WERI-Rb-1 (cell line): ENCODE data around the gene OPA3.

Source experiments
- DNase-seq: peaks from one replicate; pipeline ENCODE4 v3.0.0-alpha.2; 2020
- H3K27ac ChIP-seq: fragments of 250-450 bp; sonication (Bioruptor Pico); 2 replicates; pipeline ENCODE4 v1.5.1; 2020; ENCODE audit warnings: mild to moderate bottlenecking, moderate library complexity
- H3K27me3 ChIP-seq: fragments of 250-450 bp; sonication (Bioruptor Pico); 2 replicates; pipeline ENCODE4 v1.5.1; 2021; ENCODE audit warnings: mild to moderate bottlenecking, low read depth, moderate library complexity; ENCODE audit not compliant: insufficient read depth, severe bottlenecking
- H3K36me3 ChIP-seq: fragments of 250-450 bp; sonication (Bioruptor Pico); 2 replicates; pipeline ENCODE4 v1.5.1; 2020; ENCODE audit warnings: mild to moderate bottlenecking, moderate library complexity
- H3K4me3 ChIP-seq: 2 replicates; pipeline ENCODE4 v1.5.1; 2011; ENCODE audit warnings: low read depth, mild to moderate bottlenecking, control low read depth, low read length
- H3K9me3 ChIP-seq: fragments of 250-450 bp; sonication (Bioruptor Pico); 2 replicates; pipeline ENCODE4 v1.5.1; 2021; ENCODE audit warnings: mild to moderate bottlenecking, moderate library complexity; ENCODE audit not compliant: severe bottlenecking
- TF ChIP-seq, protein P1 (sequence below): IDR thresholded peaks from 2 replicates; pipeline ENCODE4 v1.5.1; 2011; ENCODE audit warnings: low read depth, mild to moderate bottlenecking, control low read depth, inconsistent platforms, low read length

OPA3 gene

DNA sequence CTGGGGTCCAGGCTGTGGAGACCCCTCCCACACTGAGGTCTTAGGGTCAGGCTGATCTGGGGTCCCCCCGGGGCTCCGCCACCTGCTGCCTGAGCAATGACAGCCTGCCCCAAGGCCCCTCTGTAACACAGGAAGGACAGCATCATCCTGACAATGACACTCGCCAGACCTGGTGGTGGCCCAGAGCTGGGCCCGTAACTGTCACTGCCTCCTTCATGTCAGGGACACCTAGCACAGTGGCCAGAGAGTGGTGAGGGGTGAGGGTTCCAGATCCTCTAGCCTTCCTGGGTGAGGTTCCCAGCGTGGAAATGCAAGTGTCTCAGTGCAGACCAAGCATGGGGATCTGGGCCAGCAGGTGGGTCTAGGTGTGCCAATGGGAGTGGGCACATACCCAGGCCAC, 27.8 kb downstream of the OPA3 start:
- Histone ChIP-seq H3K36me3 (peaks cover 3% of the 10 kb centered on the region), H3K27ac (no peak overlapping the region), H3K4me3 (no peak overlapping the region), H3K9me3 (no peaks in the 10 kb centered on the region), H3K27me3 (no peaks in the 10 kb centered on the region)
- TF ChIP-seq, protein P1, sequence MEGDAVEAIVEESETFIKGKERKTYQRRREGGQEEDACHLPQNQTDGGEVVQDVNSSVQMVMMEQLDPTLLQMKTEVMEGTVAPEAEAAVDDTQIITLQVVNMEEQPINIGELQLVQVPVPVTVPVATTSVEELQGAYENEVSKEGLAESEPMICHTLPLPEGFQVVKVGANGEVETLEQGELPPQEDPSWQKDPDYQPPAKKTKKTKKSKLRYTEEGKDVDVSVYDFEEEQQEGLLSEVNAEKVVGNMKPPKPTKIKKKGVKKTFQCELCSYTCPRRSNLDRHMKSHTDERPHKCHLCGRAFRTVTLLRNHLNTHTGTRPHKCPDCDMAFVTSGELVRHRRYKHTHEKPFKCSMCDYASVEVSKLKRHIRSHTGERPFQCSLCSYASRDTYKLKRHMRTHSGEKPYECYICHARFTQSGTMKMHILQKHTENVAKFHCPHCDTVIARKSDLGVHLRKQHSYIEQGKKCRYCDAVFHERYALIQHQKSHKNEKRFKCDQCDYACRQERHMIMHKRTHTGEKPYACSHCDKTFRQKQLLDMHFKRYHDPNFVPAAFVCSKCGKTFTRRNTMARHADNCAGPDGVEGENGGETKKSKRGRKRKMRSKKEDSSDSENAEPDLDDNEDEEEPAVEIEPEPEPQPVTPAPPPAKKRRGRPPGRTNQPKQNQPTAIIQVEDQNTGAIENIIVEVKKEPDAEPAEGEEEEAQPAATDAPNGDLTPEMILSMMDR, result no peak
- no peak for DNase-seq

DNA sequence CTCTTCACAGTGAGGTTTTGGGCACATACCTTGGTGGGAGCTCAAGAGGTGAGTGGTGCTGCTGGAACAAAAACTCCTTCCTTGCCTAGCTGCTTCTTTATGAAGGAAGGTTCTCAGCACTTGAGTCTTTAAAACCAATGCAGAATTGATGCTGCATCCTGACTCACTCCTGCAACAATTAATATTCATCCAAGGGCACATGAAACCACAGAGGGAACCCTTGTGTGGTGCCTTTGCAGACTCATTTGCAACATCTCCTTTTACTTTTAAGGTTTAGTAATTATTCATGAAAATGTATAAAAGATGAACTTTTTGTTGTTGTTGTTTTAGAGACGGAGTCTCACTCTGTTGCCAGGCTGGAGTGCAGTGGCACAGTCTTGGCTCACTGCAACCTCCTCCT, 30.1 kb downstream of the OPA3 start:
- DNase-seq, result no peak
- Histone ChIP-seq H3K27ac (no peak overlapping the region), H3K9me3 (no peaks in the 10 kb centered on the region), H3K4me3 (no peak overlapping the region), H3K36me3 (peaks cover 3% of the 10 kb centered on the region), H3K27me3 (no peaks in the 10 kb centered on the region)
- TF ChIP-seq, protein P1, result no peak

DNA sequence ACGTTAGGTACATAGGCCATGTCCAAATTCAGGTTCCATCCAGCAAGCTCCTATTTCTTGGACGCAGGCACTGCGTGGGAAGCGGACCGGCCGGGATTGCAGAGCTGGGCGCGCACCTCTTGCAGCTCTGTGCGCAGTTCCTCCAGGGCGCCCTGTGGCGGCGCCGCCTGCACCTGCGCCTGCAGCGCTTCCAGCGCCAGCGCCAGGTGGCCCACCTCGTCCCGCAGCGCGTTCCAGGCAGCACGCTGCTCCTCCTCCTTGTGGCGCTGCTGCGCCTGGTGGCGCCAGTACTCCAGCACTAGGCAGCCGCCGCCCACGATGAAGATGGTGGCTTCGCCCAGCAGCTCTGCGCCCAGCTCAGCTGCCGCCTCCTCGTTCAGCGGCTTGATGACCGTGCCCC, 31.1 kb downstream of the OPA3 start:
- no peak for DNase-seq
- TF ChIP-seq, protein P1, result no peak
- Histone ChIP-seq H3K9me3 (no peaks in the 10 kb centered on the region), H3K36me3 (peaks cover 3% of the 10 kb centered on the region), H3K27me3 (no peaks in the 10 kb centered on the region), H3K27ac (no peak overlapping the region), H3K4me3 (no peak overlapping the region)

DNA sequence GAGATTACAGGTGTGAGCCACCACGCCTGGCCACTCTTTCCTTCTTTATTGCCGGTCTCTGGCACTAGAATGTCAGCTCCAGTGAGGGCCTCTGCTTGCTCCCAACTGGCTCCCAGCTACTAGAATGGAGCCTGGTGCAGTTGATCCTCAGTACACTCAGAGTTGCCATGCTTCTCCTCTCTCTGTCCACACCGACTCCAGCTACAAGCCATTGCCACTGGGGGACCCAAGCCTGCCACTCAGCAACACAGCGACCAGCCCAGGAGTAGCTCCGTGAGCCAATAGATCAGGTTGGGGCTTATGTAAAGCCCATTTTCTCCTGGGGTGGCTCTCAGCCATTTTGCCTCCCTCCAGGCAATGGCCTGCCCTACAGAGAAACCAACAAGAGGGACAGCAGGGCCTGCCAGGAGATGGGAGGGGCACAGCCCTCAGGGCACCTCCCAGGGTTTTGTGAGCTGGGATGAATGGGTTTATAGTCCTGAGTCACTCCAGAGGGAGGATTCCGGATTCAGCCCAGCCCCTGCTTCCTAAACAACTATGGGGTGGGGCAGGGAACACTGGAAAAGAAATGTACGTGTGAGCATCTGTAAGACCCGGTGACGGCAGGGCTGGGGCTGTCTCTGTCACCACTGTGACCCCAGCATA, 36.5 kb downstream of the OPA3 start:
- DNase-seq, result no peak
- no peaks in the 10 kb centered on the region for H3K27me3 ChIP-seq
- H3K27ac ChIP-seq, result no peak overlapping the region
- H3K36me3 ChIP-seq, result peaks cover 3% of the 10 kb centered on the region
- no peaks in the 10 kb centered on the region for H3K9me3 ChIP-seq
- H3K4me3 ChIP-seq, result no peak overlapping the region
- TF ChIP-seq, protein P1, result no peak

DNA sequence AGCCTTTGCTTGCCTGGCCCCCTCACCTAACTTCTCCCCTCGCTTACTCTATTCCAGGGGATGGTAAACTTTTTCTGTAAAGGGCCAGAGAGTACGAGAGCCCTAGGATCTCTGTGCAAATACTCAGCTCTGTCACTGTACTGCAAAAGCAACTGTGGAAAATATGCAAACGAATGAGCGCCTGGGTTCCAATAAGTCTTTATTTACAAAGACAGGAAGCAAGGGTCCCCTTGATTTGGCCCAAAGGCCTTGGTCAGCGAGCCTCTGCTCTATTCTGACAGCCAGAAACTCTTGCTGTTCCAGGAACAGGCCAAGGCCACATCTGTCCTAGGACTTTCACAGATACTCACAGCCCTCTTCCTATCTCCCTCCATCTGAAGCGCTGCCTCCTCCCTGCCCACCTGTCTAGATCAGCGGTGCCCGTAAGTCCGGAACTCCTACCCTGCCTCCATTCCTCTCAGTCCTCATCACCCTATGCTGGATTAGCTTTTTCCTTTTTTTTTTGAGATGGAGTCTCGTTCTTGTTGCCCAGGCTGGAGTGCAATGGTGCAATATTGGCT, 37.3 kb downstream of the OPA3 start:
- Histone ChIP-seq H3K4me3 (no peak overlapping the region), H3K27me3 (no peaks in the 10 kb centered on the region), H3K36me3 (no peaks in the 10 kb centered on the region), H3K27ac (no peak overlapping the region), H3K9me3 (no peaks in the 10 kb centered on the region)
- no peak for DNase-seq
- TF ChIP-seq, protein P1, result no peak

DNA sequence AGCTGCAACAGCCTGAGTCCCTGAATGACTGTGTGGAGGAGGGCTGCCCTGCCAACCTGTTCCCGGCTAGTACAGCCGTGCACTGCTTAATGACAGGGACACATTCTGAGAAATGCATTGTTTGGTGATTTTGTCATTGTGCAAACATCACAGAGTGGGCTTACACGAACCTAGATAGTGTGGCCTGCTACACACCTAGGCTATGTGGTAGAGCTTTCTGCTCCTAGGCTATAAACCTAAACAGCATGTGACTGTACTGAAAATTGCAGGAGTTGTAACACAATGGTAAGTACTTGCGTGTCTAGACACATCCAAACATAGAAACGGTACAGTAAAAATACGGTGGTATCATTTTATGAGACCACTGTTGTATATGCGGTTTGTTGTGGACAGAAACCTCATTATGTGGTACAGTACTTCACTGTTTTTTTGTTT, 42.4 kb downstream of the OPA3 start:
- no peaks in the 10 kb centered on the region for H3K36me3 ChIP-seq
- no peaks in the 10 kb centered on the region for H3K27me3 ChIP-seq
- H3K27ac ChIP-seq, result no peak overlapping the region
- H3K4me3 ChIP-seq, result no peak overlapping the region
- TF ChIP-seq, protein P1, result no peak
- no peak for DNase-seq
- H3K9me3 ChIP-seq, result no peaks in the 10 kb centered on the region
